ENCODE results near the gene MAZ.

The MAZ gene

GRCh38 chr16:29816694-29817441 is 10.5 kb downstream of the MAZ start:
- Histone ChIP-seq H3K36me3 (ENCODE audit: insufficient read depth, low read length) (no peaks in the 10 kb centered on the region; the same call in 1 of the 2 replicates), H3K4me3 (ENCODE audit: low read length, poor library complexity, severe bottlenecking) (peak overlapping the region; percentile 93), H3K9ac (ENCODE audit: low read depth, low read length, poor library complexity, severe bottlenecking) (peak overlapping the region; percentile 86), H3F3A (ENCODE audit: low read depth) (peaks cover 4% of the 10 kb centered on the region; the same call in 1 of the 2 replicates), H3K79me2 (ENCODE audit: insufficient read depth, low read length) (peaks cover 34% of the 10 kb centered on the region), H2AFZ (ENCODE audit: low read length) (peak overlapping the region; percentile 82), H3K4me2 (ENCODE audit: low read depth, low read length, poor library complexity, severe bottlenecking) (peak overlapping the region; percentile 97), H3K9me3 (ENCODE audit: insufficient read depth, low read depth, low read length) (no peaks in the 10 kb centered on the region), H3K27me3 (ENCODE audit: insufficient read depth, low read length, poor library complexity, severe bottlenecking) (no peaks in the 10 kb centered on the region), H3K4me1 (ENCODE audit: insufficient read depth, low read length, poor library complexity, severe bottlenecking) (peaks cover 48% of the 10 kb centered on the region), H3K9me2 (replicated peaks; ENCODE audit: low read depth, low read length) (no peaks in the 10 kb centered on the region), H4K20me1 (ENCODE audit: insufficient read depth, low read length, poor library complexity, severe bottlenecking) (peaks cover 15% of the 10 kb centered on the region)
- TF ChIP-seq CTCF (conservative IDR thresholded peaks at IDR 0.05; ENCODE audit: low read length) = 0 out of 2 replicates have a peak, but pooled peaks have one; percentile 25
- TF ChIP-seq EZH2phosphoT487 (IDR thresholded peaks at IDR 0.05; ENCODE audit: borderline replicate concordance) = no peak

- peak overlapping the region; percentile 86 for H3K9ac ChIP-seq (ENCODE audit: low read depth, low read length, poor library complexity, severe bottlenecking)
- peaks cover 44% of the 10 kb centered on the region for H3K4me1 ChIP-seq (ENCODE audit: insufficient read depth, low read length, poor library complexity, severe bottlenecking)
- TF ChIP-seq EZH2phosphoT487 (IDR thresholded peaks at IDR 0.05; ENCODE audit: borderline replicate concordance) (no peak), CTCF (conservative IDR thresholded peaks at IDR 0.05; ENCODE audit: low read length) (no peak)
Observed at GRCh38 chr16:29818082-29818481, 11.8 kb downstream of the MAZ start.

GRCh38 chr16:29819506-29819905 is 13.2 kb downstream of the MAZ start:
- Histone ChIP-seq H3K4me3 (ENCODE audit: low read length, poor library complexity, severe bottlenecking) (peak overlapping the region; percentile 73), H3K9me3 (ENCODE audit: insufficient read depth, low read depth, low read length) (no peaks in the 10 kb centered on the region), H3K9ac (ENCODE audit: low read depth, low read length, poor library complexity, severe bottlenecking) (no peak overlapping the region), H3K79me2 (ENCODE audit: insufficient read depth, low read length) (peaks cover 34% of the 10 kb centered on the region), H3K36me3 (ENCODE audit: insufficient read depth, low read length) (no peaks in the 10 kb centered on the region; the same call in 1 of the 2 replicates), H3K4me2 (ENCODE audit: low read depth, low read length, poor library complexity, severe bottlenecking) (peak overlapping the region; percentile 78), H3K27me3 (ENCODE audit: insufficient read depth, low read length, poor library complexity, severe bottlenecking) (no peaks in the 10 kb centered on the region), H3K4me1 (ENCODE audit: insufficient read depth, low read length, poor library complexity, severe bottlenecking) (peaks cover 36% of the 10 kb centered on the region), H3K9me2 (replicated peaks; ENCODE audit: low read depth, low read length) (no peaks in the 10 kb centered on the region), H2AFZ (ENCODE audit: low read length) (no peak overlapping the region), H4K20me1 (ENCODE audit: insufficient read depth, low read length, poor library complexity, severe bottlenecking) (peaks cover 15% of the 10 kb centered on the region), H3F3A (ENCODE audit: low read depth) (peaks cover 4% of the 10 kb centered on the region; the same call in 1 of the 2 replicates)
- no peak for TF ChIP-seq EZH2phosphoT487 (IDR thresholded peaks at IDR 0.05; ENCODE audit: borderline replicate concordance)
- no peak for TF ChIP-seq CTCF (conservative IDR thresholded peaks at IDR 0.05; ENCODE audit: low read length)

More at GRCh38 chr16:29818082-29818481, 11.8 kb downstream of the MAZ start:
- Histone ChIP-seq H3F3A (ENCODE audit: low read depth) (peaks cover 4% of the 10 kb centered on the region; the same call in 1 of the 2 replicates), H3K4me2 (ENCODE audit: low read depth, low read length, poor library complexity, severe bottlenecking) (peak overlapping the region; percentile 97), H2AFZ (ENCODE audit: low read length) (no peak overlapping the region), H3K27me3 (ENCODE audit: insufficient read depth, low read length, poor library complexity, severe bottlenecking) (no peaks in the 10 kb centered on the region), H3K4me3 (ENCODE audit: low read length, poor library complexity, severe bottlenecking) (peak overlapping the region; percentile 93), H3K36me3 (ENCODE audit: insufficient read depth, low read length) (no peaks in the 10 kb centered on the region; the same call in 1 of the 2 replicates), H3K9me3 (ENCODE audit: insufficient read depth, low read depth, low read length) (no peaks in the 10 kb centered on the region), H3K79me2 (ENCODE audit: insufficient read depth, low read length) (peaks cover 34% of the 10 kb centered on the region), H3K9me2 (replicated peaks; ENCODE audit: low read depth, low read length) (no peaks in the 10 kb centered on the region), H4K20me1 (ENCODE audit: insufficient read depth, low read length, poor library complexity, severe bottlenecking) (peaks cover 15% of the 10 kb centered on the region)

All from Loucy (cell line).